ENCODE data around the gene CACHD1.

CACHD1 gene

DNA sequence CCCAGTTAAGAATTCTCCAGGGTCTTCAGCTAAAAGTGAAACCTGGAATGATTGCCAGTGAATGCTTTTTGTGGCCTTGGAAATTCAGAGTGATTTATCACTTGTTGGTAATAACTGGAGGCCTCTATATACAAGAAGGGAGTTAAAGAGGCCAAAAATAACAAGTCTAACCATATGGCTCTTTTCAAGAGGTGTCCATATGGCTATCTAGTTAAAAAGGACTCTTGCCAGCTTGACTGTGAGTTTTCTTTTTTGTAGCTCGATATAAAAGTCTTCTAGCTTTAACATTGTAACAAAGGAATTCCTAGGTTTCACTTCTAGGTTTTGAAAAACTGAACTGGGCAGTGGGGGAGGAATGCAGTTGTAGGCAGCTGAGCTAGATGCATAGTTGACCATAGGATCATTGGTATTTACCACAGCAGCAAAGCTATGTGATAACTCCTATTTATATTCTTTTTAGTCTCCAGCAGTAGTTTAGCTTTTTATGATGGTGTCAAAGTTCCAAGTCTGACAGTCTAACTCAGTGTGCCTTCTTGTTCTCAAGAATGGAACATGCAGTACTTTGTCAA is 44.4 kb downstream of the CACHD1 start:
- DNase-seq (ENCODE audit: extremely low spot score) = no peak
- CTCF ChIA-PET = interaction anchor here (1.4 to 1.5 kb wide), 2 partner anchors 11 to 18 kb away, joined by 4 to 5 read pairs; no protein-coding TSS in a partner anchor
- POLR2A ChIA-PET = no interaction called here
- TF ChIP-seq, protein P1, sequence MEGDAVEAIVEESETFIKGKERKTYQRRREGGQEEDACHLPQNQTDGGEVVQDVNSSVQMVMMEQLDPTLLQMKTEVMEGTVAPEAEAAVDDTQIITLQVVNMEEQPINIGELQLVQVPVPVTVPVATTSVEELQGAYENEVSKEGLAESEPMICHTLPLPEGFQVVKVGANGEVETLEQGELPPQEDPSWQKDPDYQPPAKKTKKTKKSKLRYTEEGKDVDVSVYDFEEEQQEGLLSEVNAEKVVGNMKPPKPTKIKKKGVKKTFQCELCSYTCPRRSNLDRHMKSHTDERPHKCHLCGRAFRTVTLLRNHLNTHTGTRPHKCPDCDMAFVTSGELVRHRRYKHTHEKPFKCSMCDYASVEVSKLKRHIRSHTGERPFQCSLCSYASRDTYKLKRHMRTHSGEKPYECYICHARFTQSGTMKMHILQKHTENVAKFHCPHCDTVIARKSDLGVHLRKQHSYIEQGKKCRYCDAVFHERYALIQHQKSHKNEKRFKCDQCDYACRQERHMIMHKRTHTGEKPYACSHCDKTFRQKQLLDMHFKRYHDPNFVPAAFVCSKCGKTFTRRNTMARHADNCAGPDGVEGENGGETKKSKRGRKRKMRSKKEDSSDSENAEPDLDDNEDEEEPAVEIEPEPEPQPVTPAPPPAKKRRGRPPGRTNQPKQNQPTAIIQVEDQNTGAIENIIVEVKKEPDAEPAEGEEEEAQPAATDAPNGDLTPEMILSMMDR (IDR thresholded peaks at IDR 0.05; ENCODE audit: control extremely low read depth, extremely low read depth, low read depth, missing control alignments) = no peak

DNA sequence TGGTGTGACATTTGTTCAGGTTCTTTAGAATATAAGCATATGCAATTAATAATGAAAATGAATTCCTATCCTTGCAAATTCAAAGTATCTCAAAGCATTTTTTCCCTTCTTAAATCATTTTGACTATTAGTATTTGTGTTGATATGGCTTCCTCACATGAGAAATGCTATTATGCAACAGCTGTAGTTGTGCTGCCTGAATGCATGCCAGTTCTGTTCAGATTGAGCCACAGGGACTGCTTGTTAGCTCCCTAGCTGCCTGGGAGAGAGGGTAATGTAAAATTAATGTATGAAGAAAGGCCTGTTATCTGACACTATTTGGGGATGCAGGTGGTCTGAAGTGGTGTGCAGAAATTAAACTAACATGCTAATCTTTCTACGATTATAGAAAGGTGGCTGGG is 45.5 kb downstream of the CACHD1 start:
- ChIA-PET CTCF (no interaction called here), POLR2A (no interaction called here)
- TF ChIP-seq, protein P1 (IDR thresholded peaks at IDR 0.05; ENCODE audit: control extremely low read depth, extremely low read depth, low read depth, missing control alignments) = no peak
- no peak for DNase-seq (ENCODE audit: extremely low spot score)

DNA sequence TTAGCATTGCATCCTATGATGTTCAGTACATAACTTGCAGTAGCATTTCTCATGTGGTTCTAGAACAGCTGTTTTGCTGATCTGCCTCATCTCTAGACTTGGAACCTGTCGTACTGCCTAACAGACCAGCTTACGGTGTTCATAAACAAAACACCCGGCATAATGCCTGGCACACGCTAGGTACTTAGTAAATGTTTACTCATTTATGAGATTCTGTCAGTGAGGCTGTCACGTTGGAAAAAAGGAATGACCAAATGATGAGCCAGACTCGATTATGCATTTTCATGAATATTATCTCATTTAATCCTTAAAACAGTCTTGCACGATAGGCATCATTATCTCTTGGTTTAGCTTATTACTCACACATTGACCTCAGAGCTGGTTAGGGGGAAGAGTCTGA is 46.4 kb downstream of the CACHD1 start:
- POLR2A ChIA-PET = no interaction called here
- CTCF ChIA-PET = no interaction called here
- TF ChIP-seq, protein P1 (IDR thresholded peaks at IDR 0.05; ENCODE audit: control extremely low read depth, extremely low read depth, low read depth, missing control alignments) = no peak
- no peak for DNase-seq (ENCODE audit: extremely low spot score)

DNA sequence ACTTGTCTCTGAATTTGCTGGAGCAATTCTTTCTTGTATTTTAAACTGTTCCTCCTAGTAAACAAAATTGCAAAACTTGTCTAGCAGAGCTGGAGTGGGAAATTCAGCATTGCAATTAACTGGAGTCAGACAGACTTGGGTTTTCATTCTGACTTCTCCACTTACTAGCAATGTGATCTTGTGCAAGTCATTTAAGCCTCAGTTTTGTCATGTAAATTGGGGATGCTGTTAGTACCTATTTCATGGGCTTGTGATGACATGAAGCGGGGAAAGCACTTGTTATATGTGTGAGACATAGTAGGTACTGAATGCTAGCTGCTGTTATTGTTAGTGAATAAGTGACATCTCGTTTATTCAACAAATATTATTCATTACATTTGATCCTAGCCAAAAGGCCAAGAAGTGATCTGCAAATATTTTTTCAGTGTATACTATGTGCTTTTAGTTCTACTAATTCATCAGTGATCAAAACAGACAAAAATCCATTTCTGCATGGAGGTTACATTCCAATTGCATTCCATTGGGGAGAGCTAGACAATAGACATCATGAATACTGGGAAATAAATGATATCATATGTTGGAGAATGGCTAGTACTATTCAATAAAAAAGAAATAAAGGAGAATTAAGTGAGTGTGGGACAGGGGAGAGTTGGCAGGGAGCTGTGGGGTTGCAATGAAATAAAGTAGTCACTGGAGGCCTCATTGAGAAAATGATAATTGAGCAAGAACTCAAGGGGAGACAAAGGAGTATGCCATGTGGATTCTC is 47.1 kb downstream of the CACHD1 start:
- POLR2A ChIA-PET = no interaction called here
- CTCF ChIA-PET = interaction anchor here (1.2 kb wide), 1 partner anchor 10 kb away, joined by 4 read pairs; no protein-coding TSS in a partner anchor
- DNase-seq (ENCODE audit: extremely low spot score) = no peak
- TF ChIP-seq, protein P1 (IDR thresholded peaks at IDR 0.05; ENCODE audit: control extremely low read depth, extremely low read depth, low read depth, missing control alignments) = no peak

DNA sequence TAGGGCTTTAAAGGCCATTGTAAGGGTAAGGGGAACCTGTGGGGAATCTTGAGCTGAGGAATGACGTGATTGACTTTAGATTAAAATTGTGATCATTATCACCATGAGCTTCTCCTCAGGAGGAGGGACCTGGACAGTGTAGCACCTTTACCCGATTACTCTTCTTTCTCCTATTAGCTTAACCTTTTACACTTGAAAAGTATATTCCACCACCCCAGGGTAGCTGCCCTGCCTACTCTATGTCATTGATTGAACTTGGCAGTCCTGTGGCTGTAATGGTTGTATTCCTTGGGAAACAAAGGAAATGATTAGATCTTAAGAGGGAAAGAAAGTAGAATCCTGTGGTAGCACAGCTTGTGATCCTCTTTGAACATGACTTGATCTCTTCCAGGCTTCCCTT is 47.7 kb downstream of the CACHD1 start:
- DNase-seq (ENCODE audit: extremely low spot score) = no peak
- TF ChIP-seq, protein P1 (IDR thresholded peaks at IDR 0.05; ENCODE audit: control extremely low read depth, extremely low read depth, low read depth, missing control alignments) = no peak
- ChIA-PET POLR2A (no interaction called here), CTCF (interaction anchor here (1.2 kb wide), 1 partner anchor 10 kb away, joined by 4 read pairs; no protein-coding TSS in a partner anchor)

DNA sequence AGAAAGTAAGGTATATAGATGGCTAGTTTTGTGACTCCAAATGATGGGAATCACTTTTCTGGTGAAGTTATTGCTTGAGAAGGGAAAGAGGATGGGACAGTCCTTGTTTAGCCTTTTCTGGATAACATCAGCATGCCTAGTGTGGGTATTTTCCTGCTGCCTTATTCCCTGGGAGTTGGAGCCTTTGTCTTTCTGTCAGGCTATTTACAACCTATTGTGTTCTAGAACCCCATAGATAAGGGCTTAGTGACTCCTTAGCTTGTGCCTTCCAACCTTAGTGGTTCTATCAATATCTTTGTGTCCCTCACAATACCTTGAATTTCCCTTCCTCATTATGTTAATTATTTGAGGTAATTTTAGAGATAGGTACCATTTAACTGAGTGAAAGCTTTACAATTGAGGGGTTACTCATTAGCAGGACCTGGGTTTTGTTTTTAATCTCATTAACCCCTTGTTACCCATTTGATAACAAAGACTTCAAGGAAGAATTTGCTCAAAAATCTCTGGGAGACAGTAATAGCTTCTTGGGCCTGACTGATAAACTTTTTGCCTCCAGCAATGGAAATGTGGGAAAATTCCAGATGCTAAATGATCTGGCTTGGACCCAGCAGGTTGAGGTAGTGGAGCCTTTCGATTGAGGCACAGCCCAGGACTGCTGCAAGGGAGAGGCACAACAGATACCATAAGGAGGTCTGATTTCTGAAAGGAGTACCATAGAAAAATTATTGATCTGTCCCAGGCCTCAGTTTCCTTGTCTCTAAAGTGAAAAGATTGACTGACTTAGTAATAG is 49.0 kb downstream of the CACHD1 start:
- CTCF ChIA-PET = interaction anchor here (1.3 kb wide), 1 partner anchor 41 kb away, joined by 3 read pairs; no protein-coding TSS in a partner anchor
- TF ChIP-seq, protein P1 (IDR thresholded peaks at IDR 0.05; ENCODE audit: control extremely low read depth, extremely low read depth, low read depth, missing control alignments) = no peak
- no peak for DNase-seq (ENCODE audit: extremely low spot score)
- POLR2A ChIA-PET = no interaction called here
